ENCODE results near the gene KHSRP. TPM values are rescaled to one million over a fixed set of nuclear protein-coding genes. Genes with fewer than 3 reads are reported as not detected.

The KHSRP gene
- total and polyA plus RNA-seq, 11 donors: 53.9 to 122 (median 89.3) TPM

GRCh38 chr19:6372594-6373095 lies 52.0 kb downstream of the KHSRP start, which contains the start of gene ALKBH7:
Gene ALKBH7, plus strand, starts transcription at chr19:6372794. Its CDS starts 27 bp downstream, at chr19:6372821.
- WGBS, 4 donors: 0 to 1% (median 0%) methylated on average over 16 to 47 of the region's 47 CpGs
- TF ChIP-seq CTCF (IDR thresholded peaks at IDR 0.05) (peak in 1 of 12 donors; percentile 25), POLR2A (IDR thresholded peaks at IDR 0.05) (peak in 1 of 2 donors; percentile 52)
- H3K4me3 ChIP-seq: peak within 1 kb of the TSS; percentile 62 to 99 (median 74)
- intact Hi-C loops (cut with DNase I): loop anchor here in 7 of 10 donors (1.0 to 10.0 kb wide), 11 partner anchors 10 to 468 kb away; partner anchors contain the start of genes GTF2F1 (in 4 of the 7), KHSRP (in 3 of the 7), CLPP (in 1 of the 7) and GPR108 (in 1 of the 7)
- peak; percentile 85 to 91 (median 89) for ATAC-seq
- H3K27ac ChIP-seq: peak within 1 kb of the TSS; percentile 87 to 100 (median 99)
- H3K4me1 ChIP-seq: peaks cover 0 to 20% (median 7%) of the 10 kb centered on the region in 12 donors
- no peaks in the 10 kb centered on the region for H3K27me3 ChIP-seq
- no peaks in the 10 kb centered on the region for H3K9me3 ChIP-seq
- DNase-seq: peak; percentile 96 to 100 (median 100)
- peaks cover 0 to 38% (median 28%) of the 10 kb centered on the region in 9 donors for H3K36me3 ChIP-seq

GRCh38 chr19:6364353-6364752 lies 60.3 kb downstream of the KHSRP start:
- DNase-seq (no peak), ATAC-seq (no peak)
- Histone ChIP-seq H3K36me3 (peaks cover 0 to 61% (median 53%) of the 10 kb centered on the region in 9 donors), H3K4me1 (peaks cover 0 to 17% (median 7%) of the 10 kb centered on the region in 12 donors), H3K27ac (no peak overlapping the region), H3K27me3 (no peaks in the 10 kb centered on the region), H3K9me3 (no peaks in the 10 kb centered on the region), H3K4me3 (no peak overlapping the region)
- intact Hi-C loops (cut with DNase I): no loop called here
- TF ChIP-seq CTCF (IDR thresholded peaks at IDR 0.05): no peak
- TF ChIP-seq POLR2A (IDR thresholded peaks at IDR 0.05): no peak
- 94 to 97% (median 96%) methylated on average over 20 to 21 of the region's 21 CpGs for WGBS, 4 donors

Small RNAs within 50 kb of the gene (microRNA-seq; reads per million reads assigned to microRNA genes)
- gene MIR3940 (2.4 to 28.7 (median 5.3) reads per million in 4 donors), gene MIR6790 (0 to 0.77 (median 0.10) reads per million in 4 donors), gene MIR6885 (0 to 0.96 (median 0.10) reads per million in 4 donors)

Other genes with a start within 250 kb of the KHSRP start
- 10 to 100 TPM; 21.0 to 45.9 (median 34.9) TPM for gene MLLT1, start 144.8 kb downstream of the KHSRP start, total RNA-seq
- gene MLLT1, start 144.8 kb downstream of the KHSRP start, polyA plus RNA-seq: 10 to 100 TPM; 17.8 to 38.2 TPM
- not detected for gene ACER1, start 91.2 kb downstream of the KHSRP start, total RNA-seq
- gene ACER1, start 91.2 kb downstream of the KHSRP start, polyA plus RNA-seq: not detected
- 100 to 1,000 TPM in 2 of 9 donors, 10 to 100 TPM in 7; 57.7 to 147 (median 73.0) TPM for gene CLPP, start 63.3 kb downstream of the KHSRP start, total RNA-seq
- 100 to 1,000 TPM in 1 of 2 donors, 10 to 100 TPM in 1; 66.7 to 127 TPM for gene CLPP, start 63.3 kb downstream of the KHSRP start, polyA plus RNA-seq
- gene ALKBH7, start 52.0 kb downstream of the KHSRP start, total RNA-seq: 100 to 1,000 TPM in 8 of 9 donors, 10 to 100 TPM in 1; 92.4 to 214 (median 148) TPM
- gene ALKBH7, start 52.0 kb downstream of the KHSRP start, polyA plus RNA-seq: 100 to 1,000 TPM; 123 to 139 TPM
- 1 to 10 TPM in 2 of 9 donors, under 1 TPM in 7; 0.24 to 1.3 (median 0.86) TPM for gene PSPN, start 48.9 kb downstream of the KHSRP start, total RNA-seq
- 1 to 10 TPM in 1 of 2 donors, under 1 TPM in 1; 0.53 to 1.4 TPM for gene PSPN, start 48.9 kb downstream of the KHSRP start, polyA plus RNA-seq
- gene GTF2F1, start 31.6 kb downstream of the KHSRP start, total RNA-seq: 10 to 100 TPM; 20.8 to 41.8 (median 29.8) TPM
- 10 to 100 TPM; 26.9 to 58.2 TPM for gene GTF2F1, start 31.6 kb downstream of the KHSRP start, polyA plus RNA-seq
- under 1 TPM in 7 of 9 donors, not detected in 2; 0.17 to 0.96 (median 0.44) TPM for gene SLC25A41, start 9.0 kb upstream of the KHSRP start, total RNA-seq
- gene SLC25A41, start 9.0 kb upstream of the KHSRP start, polyA plus RNA-seq: 1 to 10 TPM in 1 of 2 donors, under 1 TPM in 1; 0.50 to 1.4 TPM
- 100 to 1,000 TPM in 6 of 9 donors, 10 to 100 TPM in 3; 78.4 to 208 (median 114) TPM for gene SLC25A23, start 35.0 kb upstream of the KHSRP start, total RNA-seq
- 100 to 1,000 TPM in 1 of 2 donors, 10 to 100 TPM in 1; 64.4 to 120 TPM for gene SLC25A23, start 35.0 kb upstream of the KHSRP start, polyA plus RNA-seq
- 1 to 10 TPM in 1 of 9 donors, under 1 TPM in 2, not detected in 6; 0.40 to 1.6 (median 0.52) TPM for gene CRB3, start 39.5 kb upstream of the KHSRP start, total RNA-seq
- under 1 TPM in 1 of 2 donors, not detected in 1; 0.28 TPM for gene CRB3, start 39.5 kb upstream of the KHSRP start, polyA plus RNA-seq
- gene DENND1C, start 57.0 kb upstream of the KHSRP start, total RNA-seq: 1 to 10 TPM in 2 of 9 donors, under 1 TPM in 7; 0.17 to 9.5 (median 0.50) TPM
- under 1 TPM; 0.25 to 0.42 TPM for gene DENND1C, start 57.0 kb upstream of the KHSRP start, polyA plus RNA-seq
- 1 to 10 TPM in 6 of 9 donors, under 1 TPM in 3; 0.41 to 4.8 (median 1.6) TPM for gene TUBB4A, start 77.5 kb upstream of the KHSRP start, total RNA-seq
- gene TUBB4A, start 77.5 kb upstream of the KHSRP start, polyA plus RNA-seq: 1 to 10 TPM in 1 of 2 donors, under 1 TPM in 1; 0.15 to 2.0 TPM
- gene TNFSF9, start 106.2 kb upstream of the KHSRP start, total RNA-seq: under 1 TPM in 4 of 9 donors, not detected in 5; 0.21 to 0.77 (median 0.49) TPM
- under 1 TPM; 0.08 to 0.11 TPM for gene TNFSF9, start 106.2 kb upstream of the KHSRP start, polyA plus RNA-seq
- gene CD70, start 166.3 kb upstream of the KHSRP start, total RNA-seq: under 1 TPM in 3 of 9 donors, not detected in 6; 0.23 to 0.68 (median 0.37) TPM
- gene CD70, start 166.3 kb upstream of the KHSRP start, polyA plus RNA-seq: not detected
- gene TNFSF14, start 245.3 kb upstream of the KHSRP start, total RNA-seq: 1 to 10 TPM in 2 of 9 donors, under 1 TPM in 4, not detected in 3; 0.08 to 3.8 (median 0.28) TPM
- under 1 TPM; 0.07 to 0.30 TPM for gene TNFSF14, start 245.3 kb upstream of the KHSRP start, polyA plus RNA-seq